H1 (cell line): ENCODE data around the gene ACTG2.

Experiments
- CTCF ChIP-seq, 3 experiments: IDR thresholded peaks; 1 replicate in 2 of 3; 2 replicates in 1 of 3; pipeline versions ENCODE4 v1.5.1 to v1.6.1; 2011; ENCODE audit warnings: low read length in 3 of 3, mild to moderate bottlenecking in 3 of 3, inconsistent platforms in 2 of 3, low read depth in 1 of 3, moderate library complexity in 1 of 3; ENCODE audit not compliant: insufficient read depth in 1 of 3; ENCODE audit errors: control extremely low read depth in 1 of 3
- EZH2 ChIP-seq: fragments of 200-600 bp; sonication (generic); IDR thresholded peaks from 2 replicates; pipeline ENCODE4 v1.7.1; 2012; ENCODE audit warnings: low read depth, mild to moderate bottlenecking, moderate library complexity, low read length, inconsistent platforms; ENCODE audit not compliant: severe bottlenecking
- PHF8 ChIP-seq: fragments of 200-600 bp; sonication (generic); conservative IDR thresholded peaks from 2 replicates; pipeline ENCODE4 v1.7.1; 2012; ENCODE audit warnings: low read depth, mild to moderate bottlenecking, inconsistent platforms, low read length, moderate library complexity
- RAD21 ChIP-seq, 2 experiments: IDR thresholded peaks in 1 of 2; conservative IDR thresholded peaks in 1 of 2; 2 replicates each; pipeline ENCODE4 v1.6.1; 2011; ENCODE audit warnings: low read depth in 2 of 2, low read length in 2 of 2, improper control_type of control experiment in 1 of 2, inconsistent platforms in 1 of 2, mild to moderate bottlenecking in 1 of 2, moderate library complexity in 1 of 2
- TCF12 ChIP-seq: IDR thresholded peaks from 2 replicates; pipeline ENCODE4 v1.6.1; 2011; ENCODE audit warnings: low read depth, mild to moderate bottlenecking, low read length

- no peak for TF ChIP-seq CTCF (IDR thresholded peaks at IDR 0.05; ENCODE audit: control extremely low read depth in 1 of 3, insufficient read depth in 1 of 3, low read depth in 1 of 3, low read length in 3 of 3)
- no peak for TF ChIP-seq TCF12
- no peak for TF ChIP-seq EZH2
- TF ChIP-seq PHF8 = no peak
- TF ChIP-seq RAD21 (IDR thresholded peaks at IDR 0.05 in 1 of 2, conservative IDR thresholded peaks at IDR 0.05 in 1 of 2; ENCODE audit: low read depth in 2 of 2, low read length in 2 of 2) = no peak
Observed at GRCh38 chr2:73895473-73895872, 2.7 kb downstream of the ACTG2 start.
